ENCODE results near the gene ATP11A.

GRCh38 chr13:112810608-112811007 is 120.8 kb downstream of the ATP11A start:
- TF ChIP-seq, protein P1, sequence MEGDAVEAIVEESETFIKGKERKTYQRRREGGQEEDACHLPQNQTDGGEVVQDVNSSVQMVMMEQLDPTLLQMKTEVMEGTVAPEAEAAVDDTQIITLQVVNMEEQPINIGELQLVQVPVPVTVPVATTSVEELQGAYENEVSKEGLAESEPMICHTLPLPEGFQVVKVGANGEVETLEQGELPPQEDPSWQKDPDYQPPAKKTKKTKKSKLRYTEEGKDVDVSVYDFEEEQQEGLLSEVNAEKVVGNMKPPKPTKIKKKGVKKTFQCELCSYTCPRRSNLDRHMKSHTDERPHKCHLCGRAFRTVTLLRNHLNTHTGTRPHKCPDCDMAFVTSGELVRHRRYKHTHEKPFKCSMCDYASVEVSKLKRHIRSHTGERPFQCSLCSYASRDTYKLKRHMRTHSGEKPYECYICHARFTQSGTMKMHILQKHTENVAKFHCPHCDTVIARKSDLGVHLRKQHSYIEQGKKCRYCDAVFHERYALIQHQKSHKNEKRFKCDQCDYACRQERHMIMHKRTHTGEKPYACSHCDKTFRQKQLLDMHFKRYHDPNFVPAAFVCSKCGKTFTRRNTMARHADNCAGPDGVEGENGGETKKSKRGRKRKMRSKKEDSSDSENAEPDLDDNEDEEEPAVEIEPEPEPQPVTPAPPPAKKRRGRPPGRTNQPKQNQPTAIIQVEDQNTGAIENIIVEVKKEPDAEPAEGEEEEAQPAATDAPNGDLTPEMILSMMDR (IDR thresholded peaks at IDR 0.05; ENCODE audit: borderline replicate concordance, extremely low read depth, low read length, poor library complexity, severe bottlenecking): no peak
- TF ChIP-seq EZH2 (IDR thresholded peaks at IDR 0.05; ENCODE audit: borderline replicate concordance, low read depth, low read length, severe bottlenecking): no peak

Measured in DND-41 (cell line).